Activated T-cell treated with anti-CD3 and anti-CD28 coated beads for 48 hours (primary cell): ENCODE data around the gene VPS13C.

Experiments used
- DNase-seq: peaks from one replicate; pipeline ENCODE4 v3.0.0-alpha.2; 2020; ENCODE audit warnings: low read depth

Gene VPS13C

GRCh38 chr15:61857169-61857829 lies 202.9 kb downstream of the VPS13C start:
- DNase-seq: no peak

DNA sequence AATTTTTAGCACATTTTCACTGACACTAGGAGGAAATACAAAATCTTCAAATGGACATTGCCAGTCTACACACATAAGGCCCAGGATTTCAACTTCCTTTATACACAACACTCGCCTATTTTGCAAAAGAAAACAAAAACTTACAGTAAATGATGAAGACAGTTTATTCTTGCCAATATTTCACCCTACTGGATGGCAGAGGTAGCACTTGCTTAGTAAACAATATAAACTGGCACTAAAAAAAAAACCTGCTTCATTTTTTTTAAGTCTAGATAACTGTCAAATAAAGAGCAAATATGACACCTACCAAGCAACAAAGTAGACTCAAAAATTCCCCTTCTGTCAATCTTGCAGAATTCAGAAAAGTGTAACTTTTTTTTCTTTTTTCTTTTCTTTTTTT lies 204.0 kb downstream of the VPS13C start:
- no peak for DNase-seq

GRCh38 chr15:61853195-61853594 lies 207.1 kb downstream of the VPS13C start:
- no peak for DNase-seq

DNA sequence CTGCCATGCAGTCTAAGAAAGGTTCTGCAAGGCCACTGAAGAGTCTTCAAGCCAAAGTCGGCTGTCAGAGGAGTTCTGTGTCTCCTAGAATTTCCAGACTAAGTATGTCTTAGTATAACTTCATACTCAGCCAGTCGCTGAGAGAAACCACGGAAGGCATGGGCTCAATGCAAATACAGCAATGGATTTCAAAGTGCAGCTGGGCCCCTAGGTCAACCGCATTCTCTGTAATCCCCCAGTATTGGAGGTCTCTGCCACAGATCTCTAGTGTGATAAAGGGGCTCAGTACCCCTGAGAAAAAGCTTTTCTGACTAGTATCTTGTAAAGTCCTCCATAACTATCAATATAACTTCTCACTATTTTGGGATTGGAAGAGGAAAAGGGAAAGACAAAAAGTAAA lies 208.3 kb downstream of the VPS13C start:
- DNase-seq: no peak

- no peak for DNase-seq
These were observed 210.8 kb downstream of the VPS13C start for GRCh38 chr15:61849447-61849846.

DNA sequence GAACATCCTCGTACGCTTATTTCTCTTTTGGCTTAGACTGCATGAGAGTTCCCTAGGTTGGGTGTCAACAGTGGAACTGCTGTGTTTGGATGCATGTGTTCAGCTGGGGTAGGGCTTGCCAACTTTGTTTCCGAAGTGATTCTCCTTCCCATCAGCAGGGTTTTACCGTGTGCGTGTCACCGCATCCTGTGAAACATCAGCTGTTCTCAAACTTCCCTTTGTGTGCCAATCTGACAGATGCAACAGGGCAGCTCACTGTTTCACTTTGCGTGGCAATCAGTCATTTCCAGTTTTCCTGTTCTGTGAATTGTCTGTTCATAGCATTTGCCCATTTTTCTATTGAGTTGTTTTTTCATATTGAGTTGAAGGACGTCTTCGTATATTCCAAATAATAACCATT lies 218.8 kb downstream of the VPS13C start:
- DNase-seq: no peak

DNA sequence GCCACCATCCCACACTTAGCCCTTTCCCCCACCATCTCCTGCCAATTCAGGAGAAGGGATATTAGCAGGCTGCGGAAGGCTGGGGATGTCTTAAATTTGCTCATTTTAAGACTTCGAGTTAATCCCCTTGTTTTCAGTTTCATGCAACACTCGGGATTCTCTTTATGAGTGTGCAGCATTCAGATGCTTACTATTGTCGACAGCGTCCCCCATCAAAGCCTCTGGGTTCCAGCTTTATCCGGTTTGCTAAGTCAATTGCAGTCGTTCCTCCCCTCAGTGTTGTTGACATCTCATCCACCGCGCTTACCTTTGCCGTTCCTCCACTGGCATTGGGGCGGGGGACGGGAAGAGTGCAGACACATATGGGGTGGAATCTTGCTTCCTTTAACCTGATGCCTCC lies 220.2 kb downstream of the VPS13C start:
- DNase-seq: no peak

- DNase-seq: no peak
These were observed 220.7 kb downstream of the VPS13C start for GRCh38 chr15:61839546-61839945.

GRCh38 chr15:61835496-61836106 lies 224.6 kb downstream of the VPS13C start:
- DNase-seq: peak; percentile 43

DNA sequence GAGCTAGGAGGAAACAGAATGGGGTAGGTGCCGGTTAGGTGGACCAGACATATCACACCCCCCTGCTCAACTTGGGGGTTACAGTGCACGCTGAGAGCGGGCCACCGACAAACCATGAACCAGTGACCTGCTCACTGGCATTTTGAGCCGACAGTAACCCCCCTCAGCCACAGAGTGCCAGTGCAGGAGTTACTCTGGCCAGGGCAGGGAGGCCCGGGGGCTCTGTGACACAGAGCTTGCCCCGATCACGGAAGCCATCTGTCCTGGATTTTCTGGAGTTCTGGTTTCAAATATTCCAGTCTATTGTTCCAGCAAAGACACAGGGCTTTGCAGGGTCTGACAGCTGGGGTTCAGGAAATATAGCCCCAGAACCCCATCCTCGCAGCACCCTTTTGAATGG lies 225.2 kb downstream of the VPS13C start:
- DNase-seq: no peak

DNA sequence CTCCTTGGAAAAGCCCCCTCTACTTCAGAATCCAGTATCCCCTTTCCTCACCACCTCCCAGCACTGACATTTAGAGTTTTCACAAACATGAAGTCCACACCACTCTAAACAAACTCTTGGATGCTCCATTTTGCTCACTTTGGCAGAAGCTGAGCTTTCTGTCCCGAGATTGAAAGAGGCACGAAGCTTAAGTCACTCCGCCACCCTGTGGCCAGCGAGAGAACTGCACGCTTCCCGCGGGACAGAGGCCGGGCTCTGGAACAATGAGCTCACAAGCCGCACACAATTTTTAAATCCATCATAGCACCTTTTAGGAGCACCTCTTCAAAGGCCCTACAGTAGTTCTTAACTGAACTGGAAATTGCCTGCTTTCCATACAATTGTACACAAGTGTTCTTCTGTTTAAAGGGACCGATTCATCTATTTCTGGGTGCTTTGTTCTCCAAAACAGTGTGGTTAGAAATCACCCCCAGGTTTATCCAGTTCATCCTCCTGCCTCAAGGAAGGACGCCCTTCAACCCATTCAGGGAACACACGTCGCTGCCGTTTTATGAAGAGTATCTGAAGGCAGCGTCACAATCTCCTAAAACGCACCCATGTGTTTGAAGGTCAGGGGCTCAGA lies 226.1 kb downstream of the VPS13C start:
- DNase-seq: peak; percentile 64

- DNase-seq: no peak
These were observed 228.0 kb downstream of the VPS13C start for GRCh38 chr15:61832223-61832622.

GRCh38 chr15:61831505-61831921 lies 228.7 kb downstream of the VPS13C start:
- DNase-seq: no peak

DNA sequence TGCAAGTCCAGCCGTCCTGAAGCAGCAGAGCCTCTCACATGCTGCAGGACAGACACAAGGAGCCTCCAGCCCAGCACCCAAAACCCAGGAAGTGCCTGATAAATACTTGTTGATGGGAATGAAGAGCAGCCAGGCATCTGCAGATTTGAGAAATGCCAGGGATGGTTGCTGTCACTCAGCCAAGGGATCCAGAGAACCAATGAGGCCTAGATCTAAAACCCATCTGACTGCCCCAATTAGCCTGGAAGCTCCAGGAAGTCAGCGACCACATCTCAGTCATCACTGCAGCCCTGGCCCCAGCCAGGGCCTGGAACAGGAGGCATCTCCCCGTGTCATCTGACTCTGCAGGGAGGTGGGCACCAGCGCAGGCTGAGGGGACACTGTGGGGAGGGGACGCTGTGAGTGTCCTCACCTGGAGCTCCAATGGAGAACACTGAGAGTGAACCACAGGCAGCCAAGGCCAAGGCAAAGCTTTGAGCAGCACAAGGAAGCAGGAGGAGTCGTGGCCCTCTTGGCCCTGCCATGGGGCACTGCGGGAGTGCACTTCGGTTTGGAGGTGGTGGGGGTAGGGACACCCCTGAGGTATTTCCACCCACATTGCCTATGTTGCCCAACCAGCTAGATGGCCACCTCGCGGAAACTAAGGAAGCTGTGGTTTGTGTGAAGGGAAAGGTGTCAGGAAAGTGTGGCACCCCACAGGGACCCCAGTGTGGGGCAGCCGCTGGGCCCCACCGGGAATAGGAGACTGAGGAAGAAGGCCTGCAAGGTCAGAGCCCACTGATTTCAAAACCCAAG lies 229.5 kb downstream of the VPS13C start:
- DNase-seq: no peak

DNA sequence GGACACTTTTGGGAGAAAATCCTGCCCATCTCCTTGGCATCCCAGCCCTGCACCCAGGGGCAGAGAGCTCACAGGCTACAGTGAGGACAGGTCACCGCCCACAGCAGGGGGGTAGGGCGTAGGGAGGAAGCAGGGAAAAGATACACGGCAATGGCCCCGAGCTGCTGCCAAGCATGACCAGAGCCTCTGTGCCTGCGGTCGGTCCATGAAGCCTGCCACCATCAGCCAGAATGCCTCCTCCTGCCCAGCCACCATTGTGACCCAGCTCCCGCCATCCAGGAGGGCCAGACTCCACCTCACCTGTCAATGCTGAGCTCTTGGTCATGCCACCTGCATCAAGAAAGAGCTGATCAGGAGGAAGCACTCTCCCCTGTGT lies 230.7 kb downstream of the VPS13C start:
- DNase-seq: no peak

DNA sequence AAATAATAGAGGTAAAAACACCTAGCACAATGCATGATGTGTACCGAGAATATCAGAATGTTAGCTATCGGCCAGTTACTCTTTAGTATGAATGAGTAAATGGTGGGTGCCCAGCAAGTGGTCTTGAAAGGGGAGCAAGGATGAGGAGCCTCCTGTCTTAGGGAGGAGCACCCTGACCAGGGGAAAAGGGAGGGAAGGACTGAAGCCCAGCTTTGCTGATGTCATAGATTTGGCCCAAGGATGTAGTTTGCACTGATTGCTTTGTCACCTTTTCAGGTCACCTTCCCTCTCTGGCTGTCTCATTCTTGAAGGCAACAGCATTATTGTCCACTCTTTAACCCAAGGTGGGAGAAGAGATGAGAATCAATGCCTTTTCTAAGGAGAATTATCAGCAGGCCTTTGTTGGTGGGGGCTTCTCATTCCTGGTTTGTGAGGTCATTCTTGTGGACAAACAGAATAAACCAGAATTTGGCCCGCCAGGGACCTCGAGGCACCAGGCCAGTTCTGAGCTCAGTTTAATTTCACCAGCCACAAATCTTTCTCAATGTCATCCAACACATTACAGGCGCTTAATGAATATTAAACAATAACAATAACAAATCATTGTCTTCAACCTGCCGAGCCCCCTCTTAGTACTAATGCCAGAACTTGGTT lies 231.3 kb downstream of the VPS13C start:
- DNase-seq: no peak

- no peak for DNase-seq
These were observed 232.2 kb downstream of the VPS13C start for GRCh38 chr15:61828008-61828407.

DNA sequence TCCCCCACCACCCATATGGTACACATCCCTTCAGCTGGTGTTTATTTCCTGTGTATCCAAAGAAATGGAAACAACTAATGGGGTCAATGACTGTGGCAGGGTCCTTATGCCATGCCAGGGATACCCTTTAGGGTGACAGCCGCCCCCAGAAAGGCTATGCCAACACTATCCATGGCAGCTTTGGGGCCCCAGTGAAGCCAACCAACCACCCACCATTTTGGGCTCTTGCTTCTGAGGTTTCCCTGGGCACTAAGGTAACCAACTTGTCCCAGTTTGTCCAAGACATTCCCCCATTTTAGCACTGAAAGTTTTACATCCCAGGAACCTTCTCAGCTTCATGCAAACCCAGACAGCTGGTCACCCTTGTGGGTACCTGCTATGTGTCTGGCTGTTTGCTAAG lies 233.1 kb downstream of the VPS13C start:
- no peak for DNase-seq

DNA sequence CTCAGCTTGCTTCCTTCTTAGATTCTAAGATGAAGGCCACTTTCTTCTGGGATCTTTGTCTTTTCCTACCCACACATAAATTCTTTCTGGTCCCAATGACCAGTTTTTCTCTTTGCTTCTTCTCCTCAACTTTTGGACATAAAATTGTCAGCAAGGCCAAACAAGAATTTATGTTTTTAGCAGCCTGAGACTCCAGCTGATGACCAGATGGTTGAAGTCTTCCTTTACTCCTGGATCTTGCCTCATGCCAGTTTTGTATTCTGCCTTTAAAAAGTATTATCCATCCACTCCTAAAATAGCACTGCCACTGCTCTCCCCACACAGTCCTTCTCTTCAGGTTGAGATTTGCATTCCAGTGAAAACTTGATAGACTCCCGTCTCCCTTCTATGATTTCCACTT lies 236.0 kb downstream of the VPS13C start:
- DNase-seq: no peak

- DNase-seq: no peak
These were observed 237.7 kb downstream of the VPS13C start for GRCh38 chr15:61822511-61822910.

GRCh38 chr15:61820951-61821350 lies 239.3 kb downstream of the VPS13C start:
- no peak for DNase-seq

GRCh38 chr15:61820212-61820611 lies 240.0 kb downstream of the VPS13C start:
- DNase-seq: no peak
